ENCODE results near the gene ZNF550.
"Not testable (repeated sequence)": the region's sequence is repeated elsewhere in the genome, so short reads cannot be mapped to it uniquely, and the experiment has no call there.

Gene ZNF550

GRCh38 chr19:57500400-57500799 lies 59.3 kb downstream of the ZNF550 start:
- H3K9me3 ChIP-seq (ENCODE audit: control insufficient read depth, insufficient read depth, low read length); H3K36me3 ChIP-seq (ENCODE audit: insufficient read depth, low read length); H3K4me1 ChIP-seq (ENCODE audit: insufficient read depth, low read length): not testable (repeated sequence)
- H3K9ac ChIP-seq (ENCODE audit: low read depth, low read length): peak overlapping the region; percentile 44

GRCh38 chr19:57499680-57500395 lies 59.8 kb downstream of the ZNF550 start, which contains the start of gene ZNF773:
Gene ZNF773 (plus strand): TSS chr19:57499938. CDS start chr19:57500081, 143 bp downstream.
- H3K9me3 ChIP-seq (ENCODE audit: control insufficient read depth, insufficient read depth, low read length); H3K36me3 ChIP-seq (ENCODE audit: insufficient read depth, low read length): not testable (repeated sequence)

GRCh38 chr19:57499332-57499679 lies 60.4 kb downstream of the ZNF550 start:
- not testable (repeated sequence) for H3K9ac ChIP-seq (ENCODE audit: low read depth, low read length); H3K4me1 ChIP-seq (ENCODE audit: insufficient read depth, low read length)

More at GRCh38 chr19:57499680-57500395, 59.8 kb downstream of the ZNF550 start, which contains the start of gene ZNF773:
- not testable (repeated sequence) for H3K4me1 ChIP-seq (ENCODE audit: insufficient read depth, low read length)
- H3K9ac ChIP-seq (ENCODE audit: low read depth, low read length): peak within 1 kb of the TSS; percentile 63

GRCh38 chr19:57488299-57488644 lies 71.4 kb downstream of the ZNF550 start:
- not testable (repeated sequence) for H3K4me1 ChIP-seq (ENCODE audit: insufficient read depth, low read length); H3K36me3 ChIP-seq (ENCODE audit: insufficient read depth, low read length); H3K9me3 ChIP-seq (ENCODE audit: control insufficient read depth, insufficient read depth, low read length)
- H3K9ac ChIP-seq (ENCODE audit: low read depth, low read length): peak overlapping the region; percentile 5; the same call in 1 of the 2 replicates

More at GRCh38 chr19:57499332-57499679, 60.4 kb downstream of the ZNF550 start:
- not testable (repeated sequence) for H3K9me3 ChIP-seq (ENCODE audit: control insufficient read depth, insufficient read depth, low read length); H3K36me3 ChIP-seq (ENCODE audit: insufficient read depth, low read length)

GRCh38 chr19:57487477-57488298 lies 72.0 kb downstream of the ZNF550 start, which contains the start of gene ZNF419:
Gene ZNF419 (plus strand): TSS chr19:57487750. CDS start chr19:57487951, 201 bp downstream.
- H3K4me1 ChIP-seq (ENCODE audit: insufficient read depth, low read length); H3K36me3 ChIP-seq (ENCODE audit: insufficient read depth, low read length); H3K9me3 ChIP-seq (ENCODE audit: control insufficient read depth, insufficient read depth, low read length): not testable (repeated sequence)
- peak within 1 kb of the TSS; percentile 95 for H3K9ac ChIP-seq (ENCODE audit: low read depth, low read length)

All from ES-I3 (cell line).